Measurements from ENCODE around the gene LBX2. TPM values are rescaled to one million over a fixed set of nuclear protein-coding genes. Genes with fewer than 3 reads are reported as not detected.

The LBX2 gene
- 10 to 100 TPM in 1 of 4 donors, 1 to 10 TPM in 3; 2.3 to 37.5 (median 5.3) TPM for polyA plus RNA-seq
- long read RNA-seq, donor 1: 0 reads
- long read RNA-seq, donor 2, partial matches to known transcripts: 16 of 20 reads
- long read RNA-seq, donor 2, other reads (novel, unspliced or antisense): 0 of 20 reads
- long read RNA-seq, donor 3, partial matches to known transcripts: 0 of 6 reads
- long read RNA-seq, donor 3, other reads (novel, unspliced or antisense): 0 of 6 reads
- long read RNA-seq, donor 4: 0 reads
- long read RNA-seq, donor 5, partial matches to known transcripts: 0 of 2 reads
- long read RNA-seq, donor 5, other reads (novel, unspliced or antisense): 0 of 2 reads
- long read RNA-seq, donor 6, partial matches to known transcripts: 0 of 3 reads
- long read RNA-seq, donor 6, other reads (novel, unspliced or antisense): 0 of 3 reads
- long read RNA-seq, donor 7: 0 reads
- long read RNA-seq, donor 8: 0 reads
- long read RNA-seq, donor 9, transcript LBX2-202 (2 exons, 1,186 nt): major isoform, 6 of 6 reads
- long read RNA-seq, donor 9, partial matches to known transcripts: 0 of 6 reads
- long read RNA-seq, donor 9, other reads (novel, unspliced or antisense): 0 of 6 reads
- long read RNA-seq, donor 10, partial matches to known transcripts: 15 of 16 reads
- long read RNA-seq, donor 10, other reads (novel, unspliced or antisense): 0 of 16 reads

GRCh38 chr2:74499267-74499939 lies at the start of gene LBX2:
TSS of gene LBX2 (minus strand) at chr2:74499603. CDS start at chr2:74499537, 66 bp downstream.
- Histone ChIP-seq H3K4me1 (ENCODE audit: control insufficient read depth in 3 of 3, insufficient read depth in 2 of 3, low read depth in 1 of 3, low read length in 2 of 3) (peaks cover 0 to 53% (median 0%) of the 10 kb centered on the region in 3 donors), H3K27ac (ENCODE audit: low read depth in 1 of 3, low read length in 2 of 3) (peak within 1 kb of the TSS; percentile 3 to 82 (median 56))

GRCh38 chr2:74548285-74548899 lies 49.0 kb upstream of the LBX2 start:
- no peak for DNase-seq
- H3K27me3 ChIP-seq (ENCODE audit: control insufficient read depth in 3 of 3, insufficient read depth in 3 of 3, low read length in 3 of 3): peaks cover 0 to 51% (median 3%) of the 10 kb centered on the region in 3 donors
- no peak for FAIRE-seq
- no peaks in the 10 kb centered on the region for H3K9me3 ChIP-seq (ENCODE audit: control insufficient read depth in 2 of 2, insufficient read depth in 1 of 2, low read depth in 1 of 2, low read length in 1 of 2)
- WGBS, 3 donors: 15 to 18% (median 15%) methylated on average over 25 to 26 of the region's 26 CpGs
- H3K36me3 ChIP-seq (ENCODE audit: control insufficient read depth in 3 of 3, insufficient read depth in 2 of 3, low read depth in 1 of 3, low read length in 3 of 3): no peaks in the 10 kb centered on the region
- H3K4me1 ChIP-seq (ENCODE audit: control insufficient read depth in 3 of 3, insufficient read depth in 2 of 3, low read depth in 1 of 3, low read length in 2 of 3): peaks cover 0 to 17% (median 3%) of the 10 kb centered on the region in 3 donors
- peak overlapping the region in 1 of 3 donors; percentile 14 for H3K27ac ChIP-seq (ENCODE audit: low read depth in 1 of 3, low read length in 2 of 3)
- peak overlapping the region; percentile 19 to 42 (median 39) for H3K4me3 ChIP-seq (ENCODE audit: low read depth in 1 of 3, low read length in 3 of 3)

More at GRCh38 chr2:74499267-74499939, at the start of gene LBX2:
- Histone ChIP-seq H3K4me3 (ENCODE audit: low read depth in 1 of 3, low read length in 3 of 3) (peak within 1 kb of the TSS; percentile 27 to 82 (median 59)), H3K9me3 (ENCODE audit: control insufficient read depth in 2 of 2, insufficient read depth in 1 of 2, low read depth in 1 of 2, low read length in 1 of 2) (no peaks in the 10 kb centered on the region), H3K36me3 (ENCODE audit: control insufficient read depth in 3 of 3, insufficient read depth in 2 of 3, low read depth in 1 of 3, low read length in 3 of 3) (peaks cover 0 to 37% (median 0%) of the 10 kb centered on the region in 3 donors), H3K27me3 (ENCODE audit: control insufficient read depth in 3 of 3, insufficient read depth in 3 of 3, low read length in 3 of 3) (peaks cover 0 to 49% (median 0%) of the 10 kb centered on the region in 3 donors)
- no peak for FAIRE-seq
- peak; percentile 31 to 74 for DNase-seq
- 2 to 6% (median 3%) methylated on average over 55 to 65 of the region's 65 CpGs for WGBS, 3 donors

GRCh38 chr2:74546004-74546403 lies 46.6 kb upstream of the LBX2 start:
- FAIRE-seq (no peak), DNase-seq (no peak)
- H3K36me3 ChIP-seq (ENCODE audit: control insufficient read depth in 3 of 3, insufficient read depth in 2 of 3, low read depth in 1 of 3, low read length in 3 of 3): no peaks in the 10 kb centered on the region
- H3K27me3 ChIP-seq (ENCODE audit: control insufficient read depth in 3 of 3, insufficient read depth in 3 of 3, low read length in 3 of 3): peaks cover 0 to 30% (median 3%) of the 10 kb centered on the region in 3 donors
- H3K4me3 ChIP-seq (ENCODE audit: low read depth in 1 of 3, low read length in 3 of 3): no peak overlapping the region
- WGBS, 3 donors: 73 to 84% (median 73%) methylated on average over 3 of the region's 3 CpGs
- H3K4me1 ChIP-seq (ENCODE audit: control insufficient read depth in 3 of 3, insufficient read depth in 2 of 3, low read depth in 1 of 3, low read length in 2 of 3): peaks cover 0 to 11% (median 3%) of the 10 kb centered on the region in 3 donors
- no peak overlapping the region for H3K27ac ChIP-seq (ENCODE audit: low read depth in 1 of 3, low read length in 2 of 3)
- no peaks in the 10 kb centered on the region for H3K9me3 ChIP-seq (ENCODE audit: control insufficient read depth in 2 of 2, insufficient read depth in 1 of 2, low read depth in 1 of 2, low read length in 1 of 2)

- Histone ChIP-seq H3K27ac (ENCODE audit: low read depth in 1 of 3, low read length in 2 of 3) (no peak overlapping the region), H3K4me1 (ENCODE audit: control insufficient read depth in 3 of 3, insufficient read depth in 2 of 3, low read depth in 1 of 3, low read length in 2 of 3) (peaks cover 0 to 11% (median 0%) of the 10 kb centered on the region in 3 donors), H3K27me3 (ENCODE audit: control insufficient read depth in 3 of 3, insufficient read depth in 3 of 3, low read length in 3 of 3) (peaks cover 0 to 21% (median 0%) of the 10 kb centered on the region in 3 donors), H3K36me3 (ENCODE audit: control insufficient read depth in 3 of 3, insufficient read depth in 2 of 3, low read depth in 1 of 3, low read length in 3 of 3) (no peaks in the 10 kb centered on the region), H3K4me3 (ENCODE audit: low read depth in 1 of 3, low read length in 3 of 3) (no peak overlapping the region), H3K9me3 (ENCODE audit: control insufficient read depth in 2 of 2, insufficient read depth in 1 of 2, low read depth in 1 of 2, low read length in 1 of 2) (no peaks in the 10 kb centered on the region)
- FAIRE-seq: no peak
- DNase-seq: peak in 1 of 2 donors; percentile 34
- WGBS, 3 donors: 44 to 76% (median 63%) methylated on average over 3 of the region's 3 CpGs
Observed at GRCh38 chr2:74544634-74545033, 45.2 kb upstream of the LBX2 start.

- 80 to 100% (median 86%) methylated on average over 1 of the region's 1 CpG for WGBS, 3 donors
- Histone ChIP-seq H3K36me3 (ENCODE audit: control insufficient read depth in 3 of 3, insufficient read depth in 2 of 3, low read depth in 1 of 3, low read length in 3 of 3) (no peaks in the 10 kb centered on the region), H3K27ac (ENCODE audit: low read depth in 1 of 3, low read length in 2 of 3) (no peak overlapping the region), H3K4me1 (ENCODE audit: control insufficient read depth in 3 of 3, insufficient read depth in 2 of 3, low read depth in 1 of 3, low read length in 2 of 3) (no peaks in the 10 kb centered on the region), H3K9me3 (ENCODE audit: control insufficient read depth in 2 of 2, insufficient read depth in 1 of 2, low read depth in 1 of 2, low read length in 1 of 2) (no peaks in the 10 kb centered on the region), H3K4me3 (ENCODE audit: low read depth in 1 of 3, low read length in 3 of 3) (no peak overlapping the region), H3K27me3 (ENCODE audit: control insufficient read depth in 3 of 3, insufficient read depth in 3 of 3, low read length in 3 of 3) (peaks cover 0 to 23% (median 0%) of the 10 kb centered on the region in 3 donors)
- DNase-seq: no peak
- no peak for FAIRE-seq
Observed at GRCh38 chr2:74542978-74543377, 43.6 kb upstream of the LBX2 start.

- no peak overlapping the region for H3K27ac ChIP-seq (ENCODE audit: low read depth in 1 of 3, low read length in 2 of 3)
- FAIRE-seq: no peak
Observed at GRCh38 chr2:74540291-74540690, 40.9 kb upstream of the LBX2 start.

GRCh38 chr2:74538881-74539339 lies 39.5 kb upstream of the LBX2 start:
- FAIRE-seq (no peak), DNase-seq (no peak)
- H3K36me3 ChIP-seq (ENCODE audit: control insufficient read depth in 3 of 3, insufficient read depth in 2 of 3, low read depth in 1 of 3, low read length in 3 of 3): peaks cover 0 to 1% (median 0%) of the 10 kb centered on the region in 3 donors
- 57 to 80% (median 67%) methylated on average over 7 of the region's 7 CpGs for WGBS, 3 donors
- H3K4me1 ChIP-seq (ENCODE audit: control insufficient read depth in 3 of 3, insufficient read depth in 2 of 3, low read depth in 1 of 3, low read length in 2 of 3): no peaks in the 10 kb centered on the region
- H3K9me3 ChIP-seq (ENCODE audit: control insufficient read depth in 2 of 2, insufficient read depth in 1 of 2, low read depth in 1 of 2, low read length in 1 of 2): no peaks in the 10 kb centered on the region
- no peak overlapping the region for H3K4me3 ChIP-seq (ENCODE audit: low read depth in 1 of 3, low read length in 3 of 3)
- H3K27ac ChIP-seq (ENCODE audit: low read depth in 1 of 3, low read length in 2 of 3): no peak overlapping the region
- H3K27me3 ChIP-seq (ENCODE audit: control insufficient read depth in 3 of 3, insufficient read depth in 3 of 3, low read length in 3 of 3): peaks cover 0 to 38% (median 0%) of the 10 kb centered on the region in 3 donors

More at GRCh38 chr2:74540291-74540690, 40.9 kb upstream of the LBX2 start:
- 71 to 89% (median 83%) methylated on average over 5 of the region's 5 CpGs for WGBS, 3 donors
- Histone ChIP-seq H3K4me1 (ENCODE audit: control insufficient read depth in 3 of 3, insufficient read depth in 2 of 3, low read depth in 1 of 3, low read length in 2 of 3) (no peaks in the 10 kb centered on the region), H3K36me3 (ENCODE audit: control insufficient read depth in 3 of 3, insufficient read depth in 2 of 3, low read depth in 1 of 3, low read length in 3 of 3) (no peaks in the 10 kb centered on the region), H3K27me3 (ENCODE audit: control insufficient read depth in 3 of 3, insufficient read depth in 3 of 3, low read length in 3 of 3) (peaks cover 0 to 38% (median 0%) of the 10 kb centered on the region in 3 donors), H3K4me3 (ENCODE audit: low read depth in 1 of 3, low read length in 3 of 3) (no peak overlapping the region), H3K9me3 (ENCODE audit: control insufficient read depth in 2 of 2, insufficient read depth in 1 of 2, low read depth in 1 of 2, low read length in 1 of 2) (no peaks in the 10 kb centered on the region)
- no peak for DNase-seq

All from small intestine (tissue), 16 donors.